Retinal pigment epithelial cell (primary cell): Measurements from ENCODE around the gene ZCWPW1.
"Not testable (repeated sequence)": the region's sequence is repeated elsewhere in the genome, so short reads cannot be mapped to it uniquely, and the experiment has no call there.

Experiments used
- DNase-seq: peaks from one replicate; pipeline ENCODE4 v3.0.0-alpha.2; 2010; ENCODE audit warnings: low read depth
- H3K4me3 ChIP-seq: 2 replicates; pipeline ENCODE4 v1.5.1; 2011; ENCODE audit warnings: mild to moderate bottlenecking, low read length, control low read depth, moderate library complexity
- CTCF ChIP-seq: conservative IDR thresholded peaks from 2 replicates; pipeline ENCODE4 v1.5.1; 2011; ENCODE audit warnings: low read depth, low read length, control low read depth, inconsistent platforms

The ZCWPW1 gene

GRCh38 chr7:100449190-100449795 lies 20.8 kb upstream of the ZCWPW1 start:
- TF ChIP-seq CTCF = no peak
- no peak overlapping the region for H3K4me3 ChIP-seq
- no peak for DNase-seq

- not testable (repeated sequence) for DNase-seq, H3K4me3 ChIP-seq
Observed at GRCh38 chr7:100447363-100447762, 18.9 kb upstream of the ZCWPW1 start.

GRCh38 chr7:100446040-100446439 lies 17.5 kb upstream of the ZCWPW1 start:
- DNase-seq = no peak
- TF ChIP-seq CTCF = no peak

GRCh38 chr7:100444311-100445278 lies 16.1 kb upstream of the ZCWPW1 start:
- no peak for DNase-seq
- no peak for TF ChIP-seq CTCF
- no peak overlapping the region for H3K4me3 ChIP-seq

More at GRCh38 chr7:100446040-100446439, 17.5 kb upstream of the ZCWPW1 start:
- no peak overlapping the region for H3K4me3 ChIP-seq

- TF ChIP-seq CTCF = no peak
- DNase-seq = no peak
Observed at GRCh38 chr7:100443096-100443840, 14.8 kb upstream of the ZCWPW1 start.

GRCh38 chr7:100441641-100442535 lies 13.4 kb upstream of the ZCWPW1 start:
- no peak for TF ChIP-seq CTCF
- no peak for DNase-seq
- H3K4me3 ChIP-seq = no peak overlapping the region

More at GRCh38 chr7:100443096-100443840, 14.8 kb upstream of the ZCWPW1 start:
- H3K4me3 ChIP-seq = no peak overlapping the region

GRCh38 chr7:100439244-100439643 lies 10.7 kb upstream of the ZCWPW1 start:
- H3K4me3 ChIP-seq = not testable (repeated sequence)

GRCh38 chr7:100438731-100439130 lies 10.2 kb upstream of the ZCWPW1 start:
- H3K4me3 ChIP-seq, DNase-seq: not testable (repeated sequence)

More at GRCh38 chr7:100439244-100439643, 10.7 kb upstream of the ZCWPW1 start:
- not testable (repeated sequence) for DNase-seq
